Measurements from ENCODE around the gene RNF2. TPM values are rescaled to one million over a fixed set of nuclear protein-coding genes. Genes with fewer than 3 reads are reported as not detected.

RNF2 gene
- total RNA-seq, 1 experiment from 2014 or later: 75.3 TPM

DNA sequence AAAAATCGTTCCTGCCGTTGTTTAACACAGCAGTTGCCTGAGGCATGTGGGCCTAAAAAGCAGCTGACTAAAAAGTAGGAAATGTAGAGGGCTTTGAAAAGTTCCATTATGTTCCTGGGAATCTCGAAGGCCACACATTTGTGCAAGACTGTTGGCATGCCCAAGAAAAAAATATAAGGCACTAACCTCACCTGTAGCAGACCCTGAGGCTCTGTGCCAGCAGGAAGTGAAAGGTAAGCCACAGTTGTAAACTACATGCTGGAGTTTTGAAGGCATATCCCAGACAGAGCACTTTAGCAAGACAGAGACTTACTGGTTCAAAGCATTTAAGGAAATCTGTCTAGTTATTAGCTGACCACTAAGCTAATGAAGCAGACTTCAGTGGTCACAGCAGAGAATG is 58.7 kb downstream of the RNF2 start:
- H2BK5ac ChIP-seq (ENCODE audit: insufficient read length, low read length): no peak overlapping the region
- no peak overlapping the region for H3K27ac ChIP-seq (ENCODE audit: insufficient read length, low read depth, low read length)
- H3K79me1 ChIP-seq (ENCODE audit: insufficient read depth, low read depth, low read length, poor library complexity, severe bottlenecking): no peaks in the 10 kb centered on the region
- no peak for DNase-seq
- H2AK5ac ChIP-seq (ENCODE audit: insufficient read length, low read length): no peak overlapping the region
- WGBS (ENCODE audit: extremely low coverage, insufficient read length, low lambda C conversion rate): no CpG with 5 or more reads among the region's 3 CpGs
- H3K14ac ChIP-seq (ENCODE audit: insufficient read depth, low read length): no peak overlapping the region
- H4K5ac ChIP-seq (ENCODE audit: insufficient read length, low read depth, low read length): no peak overlapping the region
- no peak overlapping the region for H4K8ac ChIP-seq (replicated peaks; ENCODE audit: insufficient read length, low read depth, low read length)
- H3K9me3 Mint-ChIP-seq: peaks cover 10 to 12% of the 10 kb centered on the region in 2 experiments
- no peaks in the 10 kb centered on the region for H3K27me3 ChIP-seq (ENCODE audit: insufficient read depth, low read length)
- no peak overlapping the region for H3T11ph ChIP-seq (ENCODE audit: low read length)
- H3K4me3 Mint-ChIP-seq: no peak overlapping the region
- no peak overlapping the region for H2BK12ac ChIP-seq (ENCODE audit: insufficient read length, low read depth, low read length)
- H3K18ac ChIP-seq (ENCODE audit: insufficient read length, low read depth, low read length): no peak overlapping the region
- H3K4me1 Mint-ChIP-seq: no peaks in the 10 kb centered on the region
- H3K4ac ChIP-seq (ENCODE audit: low read depth, low read length): no peak overlapping the region
- no peaks in the 10 kb centered on the region; the same call in 1 of the 2 replicates for H3K79me2 ChIP-seq (ENCODE audit: insufficient read depth, low read length)
- no peak overlapping the region for H4K91ac ChIP-seq (ENCODE audit: insufficient read length, low read depth, low read length)
- H2BK15ac ChIP-seq (ENCODE audit: low read depth, low read length): no peak overlapping the region
- no peaks in the 10 kb centered on the region; the same call in 1 of the 2 replicates for H3K27me3 Mint-ChIP-seq (ENCODE audit: low read depth)
- TF ChIP-seq CTCF (conservative IDR thresholded peaks at IDR 0.05): no peak
- H2BK120ac ChIP-seq (ENCODE audit: low read depth, low read length, poor library complexity, severe bottlenecking): no peak overlapping the region
- H3K4me1 ChIP-seq (ENCODE audit: insufficient read depth, low read length): no peaks in the 10 kb centered on the region
- H3K36me3 Mint-ChIP-seq (ENCODE audit: insufficient read depth in 1 of 3, low read depth in 3 of 3): peaks cover 18 to 42% (median 37%) of the 10 kb centered on the region in 3 experiments
- H3K9ac ChIP-seq (ENCODE audit: extremely low read depth, insufficient read length, low read length): no peak overlapping the region
- no peak overlapping the region for H2AFZ ChIP-seq (ENCODE audit: low read length)
- H3K4me2 ChIP-seq (ENCODE audit: insufficient read depth, insufficient read length, low read length): no peak overlapping the region
- no peak overlapping the region for H3K23ac ChIP-seq (ENCODE audit: insufficient read length, low read depth, low read length)
- peak overlapping the region in 1 of 3 experiments; percentile 88; a peak in 1 of 7 replicates for H3K27ac Mint-ChIP-seq
- H3K23me2 ChIP-seq (ENCODE audit: insufficient read length, low read depth, low read length, poor library complexity, severe bottlenecking): no peaks in the 10 kb centered on the region
- H3K9me3 ChIP-seq (ENCODE audit: control insufficient read depth, low read depth, low read length): no peaks in the 10 kb centered on the region
- H2BK20ac ChIP-seq (ENCODE audit: low read depth, low read length, poor library complexity, severe bottlenecking): no peak overlapping the region
- H4K20me1 ChIP-seq (ENCODE audit: control insufficient read depth, insufficient read depth, insufficient read length): no peaks in the 10 kb centered on the region
- H3K56ac ChIP-seq (ENCODE audit: insufficient read length, low read depth, low read length): no peak overlapping the region
